HG03159 (cell line): ENCODE data around the gene BZW2.

Source experiments
- ATAC-seq: cut with Tn5 transposase; IDR thresholded peaks from one replicate; pipeline ENCODE4 v1.9.1; 2021; ENCODE audit warnings: mild to moderate bottlenecking, moderate library complexity; ENCODE audit not compliant: unreplicated experiment

Gene BZW2

GRCh38 chr7:16645593-16646471 is at the start of gene BZW2, which contains the start of gene ANKMY2:
Gene BZW2 (plus strand): TSS chr7:16646181. CDS start chr7:16665444, 19,263 bp downstream.
Gene ANKMY2 (minus strand): TSS chr7:16645754. CDS start chr7:16645573, 181 bp downstream.
- ATAC-seq: peak; percentile 96

DNA sequence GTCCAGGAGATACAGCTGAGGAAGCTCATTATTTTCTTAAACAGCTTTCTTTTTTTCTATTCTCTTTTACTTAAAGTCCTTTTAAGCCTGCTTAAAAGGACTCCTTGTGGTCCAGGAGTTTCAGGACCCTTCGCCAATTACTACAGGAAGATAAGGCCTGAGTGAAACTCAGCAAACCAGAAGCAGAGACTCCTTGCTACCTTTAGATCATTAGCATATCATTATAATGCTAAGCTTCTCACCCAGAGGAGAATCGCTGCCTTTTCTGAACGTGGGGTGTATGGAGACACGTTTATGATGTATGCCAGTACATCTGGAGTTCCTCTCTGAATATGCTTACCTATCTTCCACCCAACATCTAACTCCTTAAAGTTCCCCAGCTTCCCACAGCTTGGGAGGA is 48.0 kb upstream of the BZW2 start:
- no peak for ATAC-seq

GRCh38 chr7:16599860-16600259 is 46.1 kb upstream of the BZW2 start:
- ATAC-seq: no peak

GRCh38 chr7:16603633-16604032 is 42.3 kb upstream of the BZW2 start:
- ATAC-seq: no peak

DNA sequence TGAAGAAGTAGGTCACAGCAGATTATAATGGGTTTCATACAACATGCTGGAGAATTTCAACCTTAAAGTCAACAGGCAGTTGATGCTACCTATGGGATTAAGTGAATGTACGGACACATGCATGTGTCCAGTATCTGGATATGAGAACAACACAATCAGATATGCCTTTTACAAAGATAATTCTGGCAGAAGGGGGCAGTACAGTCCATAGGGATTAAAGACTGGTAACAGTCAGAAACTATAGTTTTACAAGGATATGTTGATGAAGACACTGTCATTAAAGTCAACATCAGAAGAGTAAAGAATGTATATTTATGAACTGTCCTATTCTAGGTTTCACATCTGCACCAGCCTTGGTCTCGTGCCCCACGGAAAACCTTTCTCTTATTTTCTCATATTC is 41.9 kb upstream of the BZW2 start:
- ATAC-seq: no peak

GRCh38 chr7:16606704-16607103 is 39.3 kb upstream of the BZW2 start:
- ATAC-seq: no peak

DNA sequence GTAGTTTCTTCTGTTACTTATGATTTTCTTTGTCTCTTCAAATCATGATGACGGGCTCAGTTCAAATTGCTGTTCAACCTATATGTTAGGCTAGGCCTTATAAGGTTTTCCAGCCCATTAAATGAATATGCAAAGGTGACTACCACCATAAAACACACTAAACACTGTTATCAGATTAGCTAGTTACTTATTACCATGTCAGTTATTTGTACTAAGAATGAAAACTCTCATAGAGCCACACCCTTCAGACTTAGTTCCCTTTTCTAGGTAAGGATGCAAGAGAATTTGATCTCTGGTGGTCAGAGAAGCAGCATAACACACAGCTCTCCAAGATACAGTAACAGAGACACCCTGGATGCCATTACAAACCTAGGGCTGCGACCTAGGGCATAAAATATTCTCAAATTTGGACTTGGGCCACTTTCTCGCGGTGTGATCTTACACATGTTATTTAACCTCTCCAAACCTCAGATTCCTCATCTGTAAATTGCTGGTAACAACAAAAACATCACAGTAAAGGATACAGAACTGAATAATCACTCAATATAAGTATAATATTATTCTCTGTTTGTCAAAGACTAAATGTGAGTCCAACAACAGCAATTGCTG is 36.0 kb upstream of the BZW2 start:
- ATAC-seq: peak; percentile 95

DNA sequence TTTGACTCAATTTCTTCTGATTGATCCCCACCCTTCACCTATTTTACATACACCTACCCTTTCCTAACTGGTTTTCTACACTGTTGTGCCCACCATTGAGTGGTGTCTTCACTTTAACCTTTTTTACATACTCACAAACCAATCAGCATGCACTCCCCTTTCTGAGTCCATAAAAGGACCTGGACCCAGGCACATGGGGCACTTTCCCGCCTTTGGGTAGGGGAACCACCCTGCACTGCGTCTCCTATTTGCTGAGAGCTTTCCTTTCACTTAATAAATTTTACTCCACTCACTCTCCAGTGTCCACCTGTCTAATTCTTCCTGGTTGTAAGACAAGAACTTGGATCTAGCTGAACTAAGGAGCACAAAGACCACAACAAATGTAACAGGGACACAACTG is 34.3 kb upstream of the BZW2 start:
- ATAC-seq: no peak

DNA sequence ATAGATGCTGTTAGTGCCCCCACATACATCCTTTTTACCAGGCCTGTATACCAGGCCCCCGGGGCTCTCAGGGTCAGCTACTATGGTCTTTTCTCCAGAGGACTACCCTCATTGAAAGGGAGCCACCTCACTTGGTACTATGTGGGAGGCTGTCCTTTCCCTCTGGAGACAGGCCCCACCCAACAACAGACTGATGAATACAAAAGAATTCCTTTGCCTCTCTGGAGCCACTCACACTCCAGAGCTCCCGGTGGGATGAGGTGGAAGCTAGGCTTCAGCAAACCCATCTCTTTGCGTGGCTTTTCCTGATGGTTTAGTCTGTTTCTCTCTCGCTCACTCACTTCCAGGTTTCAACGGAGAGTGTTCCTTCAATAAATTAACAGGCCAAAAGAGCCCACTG is 30.8 kb upstream of the BZW2 start:
- no peak for ATAC-seq

DNA sequence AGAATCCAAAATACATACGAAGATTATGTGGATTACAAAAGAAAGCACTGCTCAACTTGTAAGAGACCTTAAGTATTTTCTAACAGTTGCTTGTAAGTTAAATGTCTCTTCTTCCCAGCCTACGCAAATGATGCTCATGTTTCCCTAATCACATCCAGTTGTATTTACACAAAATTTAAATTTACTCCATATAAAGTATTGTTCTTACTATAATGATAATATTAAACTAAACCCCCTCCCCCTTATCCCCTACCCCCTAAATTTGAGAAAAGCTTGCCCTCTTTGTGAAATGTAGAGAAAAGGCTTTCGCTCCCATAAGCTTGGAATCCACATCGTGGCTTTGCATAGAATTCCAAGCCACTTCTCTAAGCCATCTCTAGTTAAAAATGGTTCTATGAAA is 29.9 kb upstream of the BZW2 start:
- no peak for ATAC-seq

DNA sequence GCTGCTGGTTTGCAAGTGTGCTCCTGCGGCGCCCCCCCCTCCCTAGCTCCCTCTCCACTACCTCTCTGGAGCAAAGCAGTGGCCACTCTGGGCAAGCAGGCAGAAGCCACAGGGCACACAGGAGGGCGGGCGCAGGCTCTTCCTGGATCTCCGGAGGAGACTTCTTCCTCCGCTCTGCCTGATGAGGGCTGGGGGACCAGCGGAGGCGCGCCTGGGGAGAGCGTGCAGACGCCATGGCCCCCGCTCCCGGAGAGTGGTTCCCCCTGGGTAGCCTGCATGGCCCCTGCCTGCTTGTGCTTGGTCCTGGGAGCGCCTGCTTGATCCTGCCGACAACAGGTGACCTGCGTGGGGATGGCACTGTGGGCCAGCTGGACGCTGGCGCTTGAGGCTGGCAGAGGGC is 29.4 kb upstream of the BZW2 start:
- no peak for ATAC-seq

GRCh38 chr7:16619979-16620408 is 26.0 kb upstream of the BZW2 start:
- peak; percentile 86 for ATAC-seq

GRCh38 chr7:16626388-16626787 is 19.6 kb upstream of the BZW2 start:
- no peak for ATAC-seq

DNA sequence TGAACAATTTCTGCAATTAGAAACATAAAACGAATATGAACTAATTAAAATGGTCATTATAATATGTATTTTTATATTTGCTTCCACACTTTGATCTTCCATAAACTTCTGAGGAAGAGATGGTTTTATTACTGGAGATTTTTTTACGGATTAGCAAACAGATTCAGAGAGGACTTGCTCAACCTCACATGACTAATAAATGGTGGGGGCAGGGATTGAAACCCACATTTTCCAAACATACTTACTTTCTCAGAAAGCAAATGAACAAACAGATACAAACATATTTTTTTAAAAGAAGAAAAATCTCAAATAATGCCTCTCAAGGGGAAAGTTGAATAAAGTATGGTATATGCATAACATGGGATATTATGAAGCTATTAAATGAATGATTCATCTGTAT is 18.7 kb upstream of the BZW2 start:
- no peak for ATAC-seq

DNA sequence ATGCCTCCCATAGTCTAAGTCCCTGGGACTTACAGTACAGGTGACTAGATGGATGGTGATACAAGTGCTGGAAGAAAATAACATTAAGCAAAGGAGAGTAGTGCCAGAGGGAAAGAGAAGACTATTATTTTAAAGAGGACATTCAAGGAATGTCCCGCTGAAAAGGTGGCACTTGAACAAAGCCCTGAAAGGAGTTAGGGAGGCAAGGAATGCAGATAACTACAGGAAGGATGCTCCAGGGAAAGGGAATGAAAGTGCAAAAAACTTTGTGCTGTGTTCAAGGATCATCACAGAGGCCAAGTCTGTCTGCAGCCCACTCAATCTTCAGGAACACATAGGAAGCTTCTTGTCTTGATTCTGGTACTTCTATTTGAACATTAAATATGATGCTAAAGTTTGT is 15.3 kb upstream of the BZW2 start:
- no peak for ATAC-seq

- no peak for ATAC-seq
These were observed 11.7 kb upstream of the BZW2 start for GRCh38 chr7:16634271-16634738.

DNA sequence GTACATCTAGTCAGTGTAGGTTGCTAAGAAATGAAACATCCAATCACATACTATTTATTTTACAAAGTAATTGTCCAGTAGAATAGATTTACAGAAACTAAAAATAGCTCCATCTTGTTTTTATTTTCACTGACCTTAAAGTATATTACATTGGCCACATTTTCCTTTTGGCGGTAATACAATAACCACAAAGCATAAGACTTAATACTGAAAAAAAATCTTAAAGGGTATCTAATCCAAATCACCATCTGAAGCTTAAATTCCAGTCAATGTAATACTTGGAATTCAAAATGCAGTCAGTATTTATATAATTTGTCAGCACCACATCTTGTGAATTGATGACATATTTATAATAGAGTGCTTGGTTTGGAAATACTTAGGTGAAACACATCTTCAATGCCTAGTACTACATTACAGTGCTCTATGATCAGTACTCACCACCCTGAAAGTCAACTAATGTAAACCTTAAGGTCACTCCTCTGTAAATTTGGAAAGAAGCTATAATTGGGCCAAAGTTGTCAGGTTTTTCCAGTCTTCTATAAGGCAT is 9.4 kb upstream of the BZW2 start:
- ATAC-seq: no peak

DNA sequence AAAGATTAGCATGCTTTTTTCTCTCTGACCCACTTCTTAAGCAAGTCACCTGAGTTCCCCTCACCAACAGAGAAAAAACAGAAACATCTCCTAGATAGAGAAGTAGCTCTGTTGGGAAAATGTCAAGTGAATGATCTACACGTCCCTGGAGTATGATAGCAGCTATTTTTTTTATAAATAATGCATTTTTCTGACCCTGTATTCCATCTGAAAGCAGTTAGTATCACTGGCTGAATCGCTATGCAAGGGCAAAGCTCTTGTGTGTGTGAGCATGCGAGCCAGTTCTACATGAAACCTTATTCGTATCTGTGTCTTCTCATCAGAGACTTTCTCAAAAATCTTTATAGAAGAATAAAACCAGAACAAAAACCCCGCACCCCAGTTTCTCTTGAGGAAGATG is 8.6 kb upstream of the BZW2 start:
- no peak for ATAC-seq

GRCh38 chr7:16638282-16639280 is 7.4 kb upstream of the BZW2 start:
- ATAC-seq: no peak

DNA sequence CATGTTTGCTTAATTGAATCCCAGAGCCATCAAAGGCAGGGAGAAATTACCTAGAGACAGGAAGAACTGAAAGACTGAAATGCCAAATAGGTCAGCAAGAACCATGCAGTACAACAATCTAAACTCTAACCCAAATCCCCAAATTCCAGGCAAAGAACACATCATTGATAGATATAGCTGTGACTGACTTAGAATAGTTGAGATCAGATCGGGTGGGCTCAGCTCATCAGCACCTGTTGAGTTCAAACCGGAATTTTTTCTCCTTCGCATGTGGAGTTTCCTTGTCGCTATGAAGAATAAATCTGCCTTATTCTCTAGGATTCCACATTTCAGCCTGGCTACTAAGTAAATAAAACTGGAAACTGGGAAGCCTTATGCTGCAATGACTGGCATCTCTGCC is 1.8 kb upstream of the BZW2 start:
- ATAC-seq: no peak
